ENCODE results near the gene MEN1.

- TF ChIP-seq CTCF (conservative IDR thresholded peaks at IDR 0.05; ENCODE audit: low read length) = no peak
- TF ChIP-seq EZH2phosphoT487 (IDR thresholded peaks at IDR 0.05; ENCODE audit: borderline replicate concordance, low read depth, low read length) = no peak
Observed at GRCh38 chr11:64799256-64799622, 11.1 kb downstream of the MEN1 start.

All from OCI-LY7 (cell line).